Osteoblast (primary cell): Measurements from ENCODE around the gene FGF12. TPM values are rescaled to one million over a fixed set of nuclear protein-coding genes. Genes with fewer than 3 reads are reported as not detected.
A peak's percentile ranks its signal among the peaks of the same experiment; 100 is the strongest.

Experiments used
- DNase-seq: peaks from one replicate; pipeline ENCODE4 v3.0.0; 2011; ENCODE audit warnings: low spot score, mixed read lengths; ENCODE audit not compliant: insufficient read length; ENCODE audit errors: missing footprints
- H2AFZ ChIP-seq: 2 replicates; pipeline ENCODE4 v1.6.0; 2011; ENCODE audit warnings: mild to moderate bottlenecking, low read length
- H3K27ac ChIP-seq: 2 replicates; pipeline ENCODE4 v1.5.1; 2011; ENCODE audit warnings: mild to moderate bottlenecking, low read depth, low read length, moderate library complexity
- H3K27me3 ChIP-seq: 2 replicates; pipeline ENCODE4 v1.6.0; 2012; ENCODE audit warnings: mild to moderate bottlenecking, control low read depth, inconsistent platforms, low read length, moderate library complexity; ENCODE audit not compliant: insufficient read depth
- H3K36me3 ChIP-seq: 2 replicates; pipeline ENCODE4 v1.5.1; 2011; ENCODE audit warnings: mild to moderate bottlenecking, low read length, control low read depth, moderate library complexity; ENCODE audit not compliant: insufficient read depth
- H3K4me1 ChIP-seq: 2 replicates; pipeline ENCODE4 v1.5.1; 2011; ENCODE audit warnings: mild to moderate bottlenecking, low read length, control low read depth, moderate library complexity; ENCODE audit not compliant: insufficient read depth
- H3K4me2 ChIP-seq: 2 replicates; pipeline ENCODE4 v1.6.0; 2011; ENCODE audit warnings: mild to moderate bottlenecking, low read length; ENCODE audit not compliant: insufficient read depth
- H3K4me3 ChIP-seq: fragments of 200-600 bp; sonication (generic); 3 replicates; pipeline ENCODE4 v1.5.1; 2012; ENCODE audit warnings: mild to moderate bottlenecking, low read length, inconsistent platforms; ENCODE audit not compliant: insufficient read depth
- H3K79me2 ChIP-seq: 2 replicates; pipeline ENCODE4 v1.6.0; 2012; ENCODE audit warnings: mild to moderate bottlenecking, low read length, control low read depth, inconsistent platforms; ENCODE audit not compliant: insufficient read depth
- H3K9me3 ChIP-seq: 2 replicates; pipeline ENCODE4 v1.5.1; 2011; ENCODE audit warnings: low read depth, low read length, control low read depth
- H4K20me1 ChIP-seq: 2 replicates; pipeline ENCODE4 v1.6.0; 2012; ENCODE audit warnings: mild to moderate bottlenecking, low read length, control low read depth; ENCODE audit not compliant: insufficient read depth
- CTCF ChIP-seq: IDR thresholded peaks from 2 replicates; pipeline ENCODE4 v1.5.1; 2011; ENCODE audit warnings: mild to moderate bottlenecking, low read depth, low read length, moderate library complexity; ENCODE audit errors: extremely low read depth
- total RNA-seq: library from RNA; depleted of rRNA; stranded (reverse); fragments of >200 nt; gene quantifications from 2 replicates; pipeline ENCODE4 v1.2.3, GENCODE V29; 2012

The FGF12 gene
- total RNA-seq, 1 donor: not detected

- Histone ChIP-seq H3K36me3 (no peaks in the 10 kb centered on the region), H4K20me1 (no peaks in the 10 kb centered on the region), H3K4me1 (no peaks in the 10 kb centered on the region), H3K4me2 (peak overlapping the region; percentile 28), H3K79me2 (no peaks in the 10 kb centered on the region), H3K27me3 (peaks cover 5% of the 10 kb centered on the region), H3K27ac (no peak overlapping the region), H3K4me3 (peak overlapping the region; percentile 19), H2AFZ (no peak overlapping the region), H3K9me3 (no peaks in the 10 kb centered on the region)
- peak; percentile 62 for DNase-seq
- no peak for TF ChIP-seq CTCF
These were observed 212.3 kb downstream of the FGF12 start for GRCh38 chr3:192514754-192515663.

GRCh38 chr3:192514081-192514753 lies 213.1 kb downstream of the FGF12 start:
- peak overlapping the region; percentile 28 for H3K4me2 ChIP-seq
- H3K27ac ChIP-seq: no peak overlapping the region
- no peaks in the 10 kb centered on the region for H3K4me1 ChIP-seq
- no peak for TF ChIP-seq CTCF
- peak overlapping the region; percentile 7 for H3K4me3 ChIP-seq
- no peaks in the 10 kb centered on the region for H4K20me1 ChIP-seq
- peaks cover 5% of the 10 kb centered on the region for H3K27me3 ChIP-seq
- H3K9me3 ChIP-seq: no peaks in the 10 kb centered on the region
- DNase-seq: no peak
- H2AFZ ChIP-seq: peak overlapping the region; percentile 29
- H3K79me2 ChIP-seq: no peaks in the 10 kb centered on the region
- no peaks in the 10 kb centered on the region for H3K36me3 ChIP-seq

GRCh38 chr3:192505731-192506130 lies 221.6 kb downstream of the FGF12 start:
- no peaks in the 10 kb centered on the region for H3K9me3 ChIP-seq
- no peak overlapping the region for H3K4me3 ChIP-seq
- no peak for TF ChIP-seq CTCF
- H3K4me1 ChIP-seq: no peaks in the 10 kb centered on the region
- no peaks in the 10 kb centered on the region for H3K36me3 ChIP-seq
- H4K20me1 ChIP-seq: no peaks in the 10 kb centered on the region
- H2AFZ ChIP-seq: no peak overlapping the region
- no peak overlapping the region for H3K4me2 ChIP-seq
- H3K27me3 ChIP-seq: no peaks in the 10 kb centered on the region
- DNase-seq: no peak
- no peak overlapping the region for H3K27ac ChIP-seq
- H3K79me2 ChIP-seq: no peaks in the 10 kb centered on the region

- Histone ChIP-seq H3K4me2 (no peak overlapping the region), H3K9me3 (no peaks in the 10 kb centered on the region), H3K27ac (no peak overlapping the region), H4K20me1 (no peaks in the 10 kb centered on the region), H3K36me3 (no peaks in the 10 kb centered on the region), H3K27me3 (no peaks in the 10 kb centered on the region), H3K79me2 (no peaks in the 10 kb centered on the region), H3K4me3 (no peak overlapping the region), H2AFZ (no peak overlapping the region), H3K4me1 (no peaks in the 10 kb centered on the region)
- DNase-seq: no peak
- no peak for TF ChIP-seq CTCF
These were observed 225.9 kb downstream of the FGF12 start for GRCh38 chr3:192501401-192501800.
